Fibroblast of lung (primary cell): Measurements from ENCODE around the gene FGGY. TPM values are rescaled to one million over a fixed set of nuclear protein-coding genes. Genes with fewer than 3 reads are reported as not detected.

Experiments used
- DNase-seq, 2 donors: peaks; one replicate each; pipeline versions ENCODE4 v3.0.0 to v3.0.0-alpha.2; 2010; ENCODE audit warnings: low read depth in 2 of 2
- H2AFZ ChIP-seq: 2 replicates; pipeline ENCODE4 v1.5.1; 2012; ENCODE audit warnings: low read length, control low read depth, inconsistent platforms
- H3K27ac ChIP-seq: 2 replicates; pipeline ENCODE4 v1.5.1; 2011; ENCODE audit warnings: low read length, control low read depth; ENCODE audit not compliant: insufficient read depth
- H3K27me3 ChIP-seq: 2 replicates; pipeline ENCODE4 v1.5.1; 2011; ENCODE audit warnings: mild to moderate bottlenecking, low read length; ENCODE audit not compliant: control insufficient read depth, insufficient read depth
- H3K36me3 ChIP-seq: 2 replicates; pipeline ENCODE4 v1.5.1; 2011; ENCODE audit warnings: low read length; ENCODE audit not compliant: control insufficient read depth, insufficient read depth
- H3K4me1 ChIP-seq: 2 replicates; pipeline ENCODE4 v1.5.1; 2011; ENCODE audit warnings: low read length; ENCODE audit not compliant: control insufficient read depth, insufficient read depth; ENCODE audit errors: extremely low read depth
- H3K4me2 ChIP-seq: 2 replicates; pipeline ENCODE4 v1.5.1; 2011; ENCODE audit warnings: low read length, control low read depth; ENCODE audit not compliant: insufficient read depth; ENCODE audit errors: extremely low read depth
- H3K4me3 ChIP-seq, 4 experiments: fragments of 200-600 bp in 1 of 4; sonication (generic) in 1 of 4; replicated peaks in 1 of 4; 2 replicates each; pipeline ENCODE4 v1.5.1; 2011 to 2016; ENCODE audit warnings: low read length in 4 of 4, low read depth in 3 of 4, mild to moderate bottlenecking in 3 of 4, control low read depth in 2 of 4, inconsistent platforms in 1 of 4, mixed read lengths in 1 of 4; ENCODE audit not compliant: insufficient read depth in 1 of 4; ENCODE audit errors: control extremely low read depth in 1 of 4
- H3K79me2 ChIP-seq: 2 replicates; pipeline ENCODE4 v1.5.1; 2012; ENCODE audit warnings: mild to moderate bottlenecking, low read length, inconsistent platforms; ENCODE audit not compliant: control insufficient read depth, insufficient read depth
- H3K9ac ChIP-seq: 2 replicates; pipeline ENCODE4 v1.5.1; 2011; ENCODE audit warnings: mild to moderate bottlenecking, low read length, control low read depth; ENCODE audit not compliant: insufficient read depth
- H3K9me3 ChIP-seq: 2 replicates; pipeline ENCODE4 v1.5.1; 2012; ENCODE audit warnings: low read depth, low read length; ENCODE audit not compliant: control insufficient read depth, insufficient read depth
- H4K20me1 ChIP-seq: 2 replicates; pipeline ENCODE4 v1.5.1; 2011; ENCODE audit warnings: low read length; ENCODE audit not compliant: control insufficient read depth, insufficient read depth; ENCODE audit errors: extremely low read depth
- EZH2 ChIP-seq: IDR thresholded peaks from 2 replicates; pipeline ENCODE4 v1.5.1; 2012; ENCODE audit warnings: low read length, control low read depth, mild to moderate bottlenecking; ENCODE audit errors: missing control alignments
- polyA plus RNA-seq, 2 donors: library from polyadenylated mRNA; depleted of rRNA in 1 of 2; stranded (reverse) in 1 of 2; unstranded in 1 of 2; fragments of >200 nt; gene quantifications; 2 replicates each; pipeline ENCODE4 v1.2.1, GENCODE V29; 2011 to 2012; ENCODE audit warnings: missing spikeins in 1 of 2
- total RNA-seq: library from RNA; depleted of rRNA; stranded (reverse); fragments of >200 nt; gene quantifications from 2 replicates; pipeline ENCODE4 v1.2.1, GENCODE V29; 2014
- TF ChIP-seq, protein P1 (sequence below), 2 donors: IDR thresholded peaks in 1 of 2; conservative IDR thresholded peaks in 1 of 2; 1 replicate in 1 of 2; 2 replicates in 1 of 2; pipeline ENCODE4 v1.5.1; 2011 to 2012; ENCODE audit warnings: low read length in 2 of 2, control low read depth in 1 of 2, inconsistent platforms in 1 of 2, low read depth in 1 of 2, mild to moderate bottlenecking in 1 of 2

Gene FGGY
- total and polyA plus RNA-seq, 2 donors (not counting 1 experiment from before 2014, with no cell fraction given), result 9.5 to 32.4 TPM

DNA sequence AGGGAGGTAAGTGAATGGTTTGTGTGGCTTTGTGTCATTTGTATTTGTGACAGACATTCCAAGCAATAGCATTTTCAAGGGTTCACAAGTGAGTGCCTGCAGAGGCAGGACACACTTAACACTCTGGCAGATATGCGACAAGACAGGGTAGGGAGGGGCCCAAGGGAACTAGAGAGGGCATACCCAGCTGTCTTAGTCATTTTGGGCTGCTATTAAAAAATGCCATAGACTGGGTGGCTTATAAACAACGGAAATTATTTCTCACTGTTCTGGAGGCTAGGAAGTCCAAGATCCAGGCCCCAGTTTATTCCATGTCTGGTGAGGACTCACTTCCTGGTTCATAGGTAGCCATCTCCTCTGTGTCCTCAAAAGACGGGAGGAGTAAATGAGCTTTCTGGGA is 137.4 kb downstream of the FGGY start:
- H3K79me2 ChIP-seq, result no peaks in the 10 kb centered on the region
- no peak overlapping the region for H2AFZ ChIP-seq
- no peak overlapping the region for H3K4me2 ChIP-seq
- no peak overlapping the region for H3K9ac ChIP-seq
- H3K36me3 ChIP-seq, result no peaks in the 10 kb centered on the region
- H4K20me1 ChIP-seq, result no peaks in the 10 kb centered on the region
- DNase-seq, result peak in 1 of 2 donors; percentile 52
- H3K9me3 ChIP-seq, result no peaks in the 10 kb centered on the region
- H3K27me3 ChIP-seq, result no peaks in the 10 kb centered on the region
- H3K4me1 ChIP-seq, result no peaks in the 10 kb centered on the region
- TF ChIP-seq EZH2, result no peak
- TF ChIP-seq, protein P1, sequence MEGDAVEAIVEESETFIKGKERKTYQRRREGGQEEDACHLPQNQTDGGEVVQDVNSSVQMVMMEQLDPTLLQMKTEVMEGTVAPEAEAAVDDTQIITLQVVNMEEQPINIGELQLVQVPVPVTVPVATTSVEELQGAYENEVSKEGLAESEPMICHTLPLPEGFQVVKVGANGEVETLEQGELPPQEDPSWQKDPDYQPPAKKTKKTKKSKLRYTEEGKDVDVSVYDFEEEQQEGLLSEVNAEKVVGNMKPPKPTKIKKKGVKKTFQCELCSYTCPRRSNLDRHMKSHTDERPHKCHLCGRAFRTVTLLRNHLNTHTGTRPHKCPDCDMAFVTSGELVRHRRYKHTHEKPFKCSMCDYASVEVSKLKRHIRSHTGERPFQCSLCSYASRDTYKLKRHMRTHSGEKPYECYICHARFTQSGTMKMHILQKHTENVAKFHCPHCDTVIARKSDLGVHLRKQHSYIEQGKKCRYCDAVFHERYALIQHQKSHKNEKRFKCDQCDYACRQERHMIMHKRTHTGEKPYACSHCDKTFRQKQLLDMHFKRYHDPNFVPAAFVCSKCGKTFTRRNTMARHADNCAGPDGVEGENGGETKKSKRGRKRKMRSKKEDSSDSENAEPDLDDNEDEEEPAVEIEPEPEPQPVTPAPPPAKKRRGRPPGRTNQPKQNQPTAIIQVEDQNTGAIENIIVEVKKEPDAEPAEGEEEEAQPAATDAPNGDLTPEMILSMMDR (conservative IDR thresholded peaks at IDR 0.05 in 1 of 2, IDR thresholded peaks at IDR 0.05 in 1 of 2; ENCODE audit: low read depth in 1 of 2, low read length in 2 of 2), result no peak
- no peak overlapping the region for H3K27ac ChIP-seq
- no peak overlapping the region for H3K4me3 ChIP-seq

DNA sequence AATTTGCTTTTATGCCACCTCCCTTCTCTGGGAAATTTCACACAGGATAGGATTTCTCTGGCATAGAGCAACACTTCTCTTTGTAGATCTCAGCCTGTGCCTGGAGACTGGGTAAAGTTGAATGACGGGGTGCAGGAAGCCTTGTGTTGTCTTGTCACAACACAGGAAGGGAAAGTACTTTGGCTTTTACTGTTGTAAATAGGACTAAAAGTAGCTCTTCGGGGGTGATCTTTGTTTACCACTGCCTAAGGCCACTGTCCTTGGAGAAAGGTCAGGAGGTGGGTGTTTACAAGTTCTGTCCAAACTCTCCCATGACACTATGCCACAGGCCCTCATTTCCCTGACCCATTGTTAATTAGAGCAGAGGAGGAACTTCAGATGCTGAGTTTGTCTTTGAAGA is 139.7 kb downstream of the FGGY start:
- no peak for DNase-seq

DNA sequence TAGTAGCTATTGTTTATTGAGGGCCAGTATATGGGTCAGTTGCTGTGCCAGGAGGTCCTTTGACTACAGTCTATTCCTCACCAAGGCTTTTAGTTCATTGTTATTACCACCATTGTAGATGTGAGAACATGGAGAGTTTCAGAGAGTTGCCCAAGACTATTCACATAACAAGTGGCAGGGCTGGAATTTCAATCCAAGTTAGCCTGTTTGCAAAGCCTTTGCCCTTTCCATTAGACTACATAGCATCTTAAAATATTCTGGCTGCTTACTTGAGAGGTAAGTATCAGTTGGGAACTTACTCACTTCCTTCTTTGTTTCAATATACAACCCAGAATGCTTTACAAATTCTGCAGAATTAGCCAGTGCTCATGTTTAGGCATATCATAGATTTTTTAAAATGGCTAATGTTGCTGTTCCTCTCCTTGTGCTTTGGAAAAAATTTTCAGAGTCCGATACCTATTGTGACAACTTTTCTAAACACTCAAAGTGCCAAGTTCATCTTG is 141.2 kb downstream of the FGGY start:
- Histone ChIP-seq H3K4me3 (no peak overlapping the region), H2AFZ (no peak overlapping the region), H3K4me1 (no peaks in the 10 kb centered on the region), H4K20me1 (no peaks in the 10 kb centered on the region), H3K27me3 (no peaks in the 10 kb centered on the region), H3K9ac (no peak overlapping the region), H3K4me2 (no peak overlapping the region), H3K27ac (no peak overlapping the region), H3K9me3 (no peaks in the 10 kb centered on the region), H3K79me2 (no peaks in the 10 kb centered on the region), H3K36me3 (no peaks in the 10 kb centered on the region)
- TF ChIP-seq EZH2, result no peak
- TF ChIP-seq, protein P1 (conservative IDR thresholded peaks at IDR 0.05 in 1 of 2, IDR thresholded peaks at IDR 0.05 in 1 of 2; ENCODE audit: low read depth in 1 of 2, low read length in 2 of 2), result no peak
- DNase-seq, result no peak

More for the DNA sequence above, 139.7 kb downstream of the FGGY start:
- H3K4me2 ChIP-seq, result no peak overlapping the region
- H2AFZ ChIP-seq, result no peak overlapping the region
- no peaks in the 10 kb centered on the region for H4K20me1 ChIP-seq
- H3K27ac ChIP-seq, result no peak overlapping the region
- H3K9ac ChIP-seq, result no peak overlapping the region
- no peak overlapping the region for H3K4me3 ChIP-seq
- no peaks in the 10 kb centered on the region for H3K79me2 ChIP-seq
- no peaks in the 10 kb centered on the region for H3K27me3 ChIP-seq
- no peaks in the 10 kb centered on the region for H3K9me3 ChIP-seq
- no peaks in the 10 kb centered on the region for H3K4me1 ChIP-seq
- H3K36me3 ChIP-seq, result no peaks in the 10 kb centered on the region
- TF ChIP-seq EZH2, result no peak
- TF ChIP-seq, protein P1 (conservative IDR thresholded peaks at IDR 0.05 in 1 of 2, IDR thresholded peaks at IDR 0.05 in 1 of 2; ENCODE audit: low read depth in 1 of 2, low read length in 2 of 2), result no peak
